Neural progenitor cell (in vitro differentiated cells): Measurements from ENCODE around the gene DRAXIN. TPM values are rescaled to one million over a fixed set of nuclear protein-coding genes. Genes with fewer than 3 reads are reported as not detected.

Experiments
- DNase-seq: peaks from one replicate; pipeline ENCODE4 v3.0.0-alpha.2; 2016; ENCODE audit warnings: low spot score
- H2AFZ ChIP-seq: fragments of 200-600 bp; sonication (generic); replicated peaks from 2 replicates; pipeline ENCODE4 v1.6.1; 2016; ENCODE audit warnings: antibody characterized with exemption
- H3F3A ChIP-seq: fragments of 200-600 bp; sonication (generic); 2 replicates; pipeline ENCODE4 v1.6.1; 2016; ENCODE audit warnings: antibody characterized with exemption, low read depth
- H3K27ac ChIP-seq: fragments of 200-600 bp; sonication (generic); 2 replicates; pipeline ENCODE4 v1.5.1; 2016; ENCODE audit warnings: mild to moderate bottlenecking
- H3K27me3 ChIP-seq: fragments of 200-600 bp; sonication (generic); 2 replicates; pipeline ENCODE4 v1.6.1; 2016; ENCODE audit warnings: mild to moderate bottlenecking, moderate library complexity
- H3K36me3 ChIP-seq: fragments of 200-600 bp; sonication (generic); 2 replicates; pipeline ENCODE4 v1.5.1; 2016
- H3K4me1 ChIP-seq: fragments of 200-600 bp; sonication (generic); 2 replicates; pipeline ENCODE4 v1.6.1; 2016; ENCODE audit warnings: mixed run types
- H3K4me2 ChIP-seq: fragments of 200-600 bp; sonication (generic); 2 replicates; pipeline ENCODE4 v1.6.1; 2016
- H3K4me3 ChIP-seq: fragments of 200-600 bp; sonication (generic); 2 replicates; pipeline ENCODE4 v1.5.1; 2016
- H3K79me2 ChIP-seq: fragments of 200-600 bp; sonication (generic); 2 replicates; pipeline ENCODE4 v1.6.1; 2016; ENCODE audit warnings: low read depth
- H3K9ac ChIP-seq: fragments of 200-600 bp; sonication (generic); 2 replicates; pipeline ENCODE4 v1.6.1; 2016
- H3K9me3 ChIP-seq: fragments of 200-600 bp; sonication (generic); 2 replicates; pipeline ENCODE4 v1.5.1; 2016; ENCODE audit warnings: low read depth
- H4K20me1 ChIP-seq: fragments of 200-600 bp; sonication (generic); 2 replicates; pipeline ENCODE4 v1.6.1; 2016; ENCODE audit warnings: low read depth
- H3K27ac Mint-ChIP-seq: 3 replicates; pipeline ENCODE4 v1.8.0; 2021; ENCODE audit warnings: mixed read lengths
- H3K27me3 Mint-ChIP-seq: 2 replicates; pipeline ENCODE4 v1.8.0; 2022; ENCODE audit warnings: low read depth, mild to moderate bottlenecking, inconsistent platforms, moderate library complexity, mixed read lengths; ENCODE audit not compliant: insufficient read depth
- H3K36me3 Mint-ChIP-seq: 3 replicates; pipeline ENCODE4 v1.8.0; 2021; ENCODE audit warnings: mixed read lengths
- H3K4me1 Mint-ChIP-seq: 3 replicates; pipeline ENCODE4 v1.8.0; 2021; ENCODE audit warnings: mixed read lengths
- H3K4me3 Mint-ChIP-seq: 3 replicates; pipeline ENCODE4 v1.8.0; 2021; ENCODE audit warnings: mild to moderate bottlenecking, moderate library complexity, mixed read lengths
- H3K9me3 Mint-ChIP-seq: 3 replicates; pipeline ENCODE4 v1.8.0; 2020; ENCODE audit warnings: mixed read lengths
- CTCF ChIP-seq: fragments of 200-600 bp; sonication (generic); IDR thresholded peaks from 2 replicates; pipeline ENCODE4 v1.5.1; 2017; ENCODE audit warnings: antibody characterized with exemption, mild to moderate bottlenecking
- EZH2 ChIP-seq: fragments of 200-600 bp; sonication (generic); IDR thresholded peaks from 2 replicates; pipeline ENCODE4 v1.6.1; 2017; ENCODE audit warnings: antibody characterized with exemption, mild to moderate bottlenecking, moderate library complexity
- EZH2phosphoT487 ChIP-seq: fragments of 200-600 bp; sonication (generic); IDR thresholded peaks from 2 replicates; pipeline ENCODE4 v1.6.1; 2017; ENCODE audit warnings: antibody characterized with exemption
- total RNA-seq: library from RNA; depleted of rRNA; stranded (reverse); fragments of >200 nt; gene quantifications from 2 replicates; pipeline ENCODE4 v1.2.3, GENCODE V29; 2015; ENCODE audit warnings: low replicate concordance

DRAXIN gene
- total RNA-seq, 1 donor from 2014 or later: 27.1 TPM

DNA sequence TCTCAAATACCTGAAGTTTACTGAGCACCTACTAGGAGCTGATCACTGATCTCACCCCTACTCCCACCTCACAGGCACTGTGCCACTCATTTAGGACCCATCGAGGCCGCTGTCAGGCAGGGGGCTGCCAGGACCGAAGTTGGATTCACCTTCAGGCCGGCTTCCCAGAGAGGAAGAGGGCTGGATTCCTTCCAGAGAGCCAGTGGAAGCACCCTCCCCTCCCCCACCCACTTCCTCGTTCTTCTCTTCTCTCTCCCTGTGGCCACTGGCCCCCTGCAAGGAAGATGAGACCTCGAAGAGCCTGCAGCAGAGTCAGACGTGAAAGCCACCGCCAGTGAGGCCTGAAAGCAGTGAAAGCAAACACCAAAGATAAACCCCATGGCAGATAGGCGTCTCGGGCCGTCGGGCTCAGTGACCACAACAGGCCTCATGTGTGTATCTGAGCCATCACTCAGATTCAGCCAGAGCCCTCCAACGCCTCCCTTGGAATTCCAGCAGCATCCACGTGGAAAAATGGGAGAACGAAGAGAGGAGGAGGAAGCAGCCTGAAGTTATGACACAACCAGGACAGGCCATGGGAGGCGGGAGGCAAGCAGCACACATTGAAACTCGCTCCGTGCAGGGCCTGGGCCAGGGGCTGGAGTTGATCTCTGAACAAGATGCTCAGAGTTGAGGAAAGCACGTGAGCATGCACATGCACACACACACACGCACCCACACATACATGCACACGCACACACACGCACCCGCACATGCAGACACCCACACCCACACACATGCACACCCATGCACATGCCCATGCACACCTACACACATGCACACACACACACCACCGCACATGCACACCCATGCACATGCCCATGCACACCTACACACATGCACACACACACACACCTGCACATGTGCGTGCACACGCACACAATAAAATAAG lies 38.3 kb downstream of the DRAXIN start:
- no peak for DNase-seq

GRCh38 chr1:11730429-11730891 lies 39.0 kb downstream of the DRAXIN start:
- TF ChIP-seq EZH2 (no peak), CTCF (no peak), EZH2phosphoT487 (no peak)
- H4K20me1 ChIP-seq: no peaks in the 10 kb centered on the region
- Mint-ChIP-seq H3K4me3 (peak overlapping the region; percentile 60), H3K36me3 (no peaks in the 10 kb centered on the region), H3K4me1 (peaks cover 48% of the 10 kb centered on the region), H3K27ac (peak overlapping the region; percentile 85), H3K9me3 (no peaks in the 10 kb centered on the region), H3K27me3 (peaks cover 13% of the 10 kb centered on the region)
- no peak overlapping the region for H3K9ac ChIP-seq
- no peak overlapping the region for H3K27ac ChIP-seq
- no peak overlapping the region for H3K4me2 ChIP-seq
- H3K4me3 ChIP-seq: no peak overlapping the region
- no peak overlapping the region for H2AFZ ChIP-seq
- no peaks in the 10 kb centered on the region for H3K27me3 ChIP-seq
- H3F3A ChIP-seq: peaks cover 20% of the 10 kb centered on the region
- peaks cover 17% of the 10 kb centered on the region for H3K4me1 ChIP-seq
- no peak for DNase-seq
- no peaks in the 10 kb centered on the region for H3K9me3 ChIP-seq
- no peaks in the 10 kb centered on the region for H3K79me2 ChIP-seq
- H3K36me3 ChIP-seq: no peaks in the 10 kb centered on the region

More for the DNA sequence above, 38.3 kb downstream of the DRAXIN start:
- peaks cover 46% of the 10 kb centered on the region for H3K4me1 Mint-ChIP-seq
- no peaks in the 10 kb centered on the region for H3K9me3 Mint-ChIP-seq
- no peak overlapping the region for H3K27ac ChIP-seq
- H3K27ac Mint-ChIP-seq: peak overlapping the region; percentile 85
- peaks cover 20% of the 10 kb centered on the region for H3F3A ChIP-seq
- H3K4me3 ChIP-seq: no peak overlapping the region
- no peaks in the 10 kb centered on the region for H3K9me3 ChIP-seq
- H2AFZ ChIP-seq: no peak overlapping the region
- peaks cover 21% of the 10 kb centered on the region for H3K4me1 ChIP-seq
- H3K27me3 ChIP-seq: no peaks in the 10 kb centered on the region
- no peaks in the 10 kb centered on the region for H3K36me3 Mint-ChIP-seq
- no peaks in the 10 kb centered on the region for H3K79me2 ChIP-seq
- no peaks in the 10 kb centered on the region for H3K36me3 ChIP-seq
- peaks cover 15% of the 10 kb centered on the region for H3K27me3 Mint-ChIP-seq
- no peak overlapping the region for H3K4me2 ChIP-seq
- H3K9ac ChIP-seq: no peak overlapping the region
- TF ChIP-seq CTCF: no peak
- no peak for TF ChIP-seq EZH2
- TF ChIP-seq EZH2phosphoT487: no peak
- H3K4me3 Mint-ChIP-seq: peak overlapping the region; percentile 60
- no peaks in the 10 kb centered on the region for H4K20me1 ChIP-seq

DNA sequence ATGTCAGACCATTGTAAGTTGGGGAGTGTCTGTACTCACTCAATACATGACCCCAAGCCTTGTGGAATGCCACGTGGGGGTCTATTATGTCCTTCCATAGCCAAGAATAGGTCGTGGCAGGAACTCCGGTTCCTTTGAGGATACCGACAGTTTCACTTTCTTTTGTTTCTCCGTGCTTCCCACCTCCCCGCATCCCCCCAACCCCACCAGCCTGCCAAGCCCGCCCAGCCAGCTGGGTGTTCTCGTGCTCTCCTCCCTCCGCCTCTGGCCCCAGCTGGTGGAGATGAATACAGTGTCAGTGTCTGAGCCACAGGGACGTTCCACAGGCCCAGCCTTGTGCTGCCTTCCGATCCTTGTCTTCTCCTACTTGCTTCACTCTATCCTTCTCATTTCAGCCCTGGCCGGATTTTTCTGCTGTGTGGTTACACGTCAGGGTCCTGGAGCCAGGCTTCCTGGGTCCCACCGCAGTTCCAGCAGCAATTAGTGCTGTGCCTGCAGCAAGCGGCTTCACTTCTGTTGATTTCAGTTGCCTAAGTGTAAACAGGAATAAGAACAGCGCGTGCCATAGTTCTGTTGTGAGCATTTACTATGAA lies 40.3 kb downstream of the DRAXIN start:
- Mint-ChIP-seq H3K27ac (peak overlapping the region; percentile 98), H3K4me1 (peaks cover 48% of the 10 kb centered on the region), H3K27me3 (peaks cover 9% of the 10 kb centered on the region), H3K9me3 (no peaks in the 10 kb centered on the region), H3K36me3 (no peaks in the 10 kb centered on the region), H3K4me3 (peak overlapping the region; percentile 74)
- Histone ChIP-seq H3K27me3 (no peaks in the 10 kb centered on the region), H3K36me3 (no peaks in the 10 kb centered on the region), H4K20me1 (no peaks in the 10 kb centered on the region), H3K9me3 (no peaks in the 10 kb centered on the region), H2AFZ (peak overlapping the region; percentile 91), H3K4me2 (peak overlapping the region; percentile 70), H3K4me3 (no peak overlapping the region), H3K4me1 (peaks cover 14% of the 10 kb centered on the region), H3K27ac (no peak overlapping the region), H3F3A (peaks cover 24% of the 10 kb centered on the region), H3K79me2 (no peaks in the 10 kb centered on the region), H3K9ac (no peak overlapping the region)
- peak; percentile 71 for DNase-seq
- TF ChIP-seq EZH2phosphoT487: no peak
- TF ChIP-seq CTCF: no peak
- TF ChIP-seq EZH2: no peak
